ENCODE data around the gene ATP5F1D. TPM values are rescaled to one million over a fixed set of nuclear protein-coding genes. Genes with fewer than 3 reads are reported as not detected.

ATP5F1D gene
- total and polyA plus RNA-seq, 2 of the 13 experiments (the other 11 are each of a cell fraction or from before 2014, with no cell fraction given): 39.4 to 78.7 TPM

DNA sequence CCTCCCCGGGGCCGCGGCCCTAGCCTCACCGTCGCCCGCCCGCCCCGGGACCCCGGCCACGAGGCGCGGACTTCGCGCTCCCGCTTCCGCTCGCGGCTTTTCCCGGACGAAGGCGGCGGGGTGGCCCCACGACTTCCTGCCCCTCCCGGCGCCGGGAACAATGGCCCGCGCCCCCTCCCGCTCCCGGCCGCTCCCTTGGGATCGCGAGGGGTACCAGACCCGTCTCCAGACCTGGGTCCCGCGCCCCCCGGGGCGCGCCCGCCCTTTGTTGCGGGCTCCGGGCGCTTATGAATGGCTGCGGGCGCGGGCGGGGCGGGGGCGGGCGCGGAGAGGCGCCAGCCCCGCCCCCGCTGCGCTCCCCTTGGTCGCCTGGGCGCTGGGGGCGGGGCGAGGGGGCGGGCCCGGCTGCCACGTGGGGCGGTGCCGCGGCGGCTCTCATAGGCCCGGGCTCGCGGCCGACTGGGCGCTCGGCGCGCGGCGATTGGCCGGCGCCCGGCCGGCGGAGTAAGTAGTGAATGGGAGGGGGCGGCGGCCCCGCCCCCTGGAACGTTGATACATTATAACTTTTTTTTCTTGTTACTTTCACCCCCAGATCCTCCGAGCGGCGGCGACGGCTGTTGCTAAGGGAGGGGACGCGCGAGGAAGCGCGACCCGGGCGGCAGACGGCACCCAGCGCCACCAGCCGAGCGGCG, 7.9 kb downstream of the ATP5F1D start (continued):
- TF ChIP-seq, protein P1, sequence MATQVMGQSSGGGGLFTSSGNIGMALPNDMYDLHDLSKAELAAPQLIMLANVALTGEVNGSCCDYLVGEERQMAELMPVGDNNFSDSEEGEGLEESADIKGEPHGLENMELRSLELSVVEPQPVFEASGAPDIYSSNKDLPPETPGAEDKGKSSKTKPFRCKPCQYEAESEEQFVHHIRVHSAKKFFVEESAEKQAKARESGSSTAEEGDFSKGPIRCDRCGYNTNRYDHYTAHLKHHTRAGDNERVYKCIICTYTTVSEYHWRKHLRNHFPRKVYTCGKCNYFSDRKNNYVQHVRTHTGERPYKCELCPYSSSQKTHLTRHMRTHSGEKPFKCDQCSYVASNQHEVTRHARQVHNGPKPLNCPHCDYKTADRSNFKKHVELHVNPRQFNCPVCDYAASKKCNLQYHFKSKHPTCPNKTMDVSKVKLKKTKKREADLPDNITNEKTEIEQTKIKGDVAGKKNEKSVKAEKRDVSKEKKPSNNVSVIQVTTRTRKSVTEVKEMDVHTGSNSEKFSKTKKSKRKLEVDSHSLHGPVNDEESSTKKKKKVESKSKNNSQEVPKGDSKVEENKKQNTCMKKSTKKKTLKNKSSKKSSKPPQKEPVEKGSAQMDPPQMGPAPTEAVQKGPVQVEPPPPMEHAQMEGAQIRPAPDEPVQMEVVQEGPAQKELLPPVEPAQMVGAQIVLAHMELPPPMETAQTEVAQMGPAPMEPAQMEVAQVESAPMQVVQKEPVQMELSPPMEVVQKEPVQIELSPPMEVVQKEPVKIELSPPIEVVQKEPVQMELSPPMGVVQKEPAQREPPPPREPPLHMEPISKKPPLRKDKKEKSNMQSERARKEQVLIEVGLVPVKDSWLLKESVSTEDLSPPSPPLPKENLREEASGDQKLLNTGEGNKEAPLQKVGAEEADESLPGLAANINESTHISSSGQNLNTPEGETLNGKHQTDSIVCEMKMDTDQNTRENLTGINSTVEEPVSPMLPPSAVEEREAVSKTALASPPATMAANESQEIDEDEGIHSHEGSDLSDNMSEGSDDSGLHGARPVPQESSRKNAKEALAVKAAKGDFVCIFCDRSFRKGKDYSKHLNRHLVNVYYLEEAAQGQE (IDR thresholded peaks at IDR 0.05; ENCODE audit: borderline replicate concordance in 1 of 2, low read depth in 1 of 2, low read length in 2 of 2): peak in 1 of 2 experiments; percentile 41; a peak in 1 of 4 replicates
- 0 out of 2 replicates have a peak, but pooled peaks have one; percentile 66 for TF ChIP-seq ZNF562 (CRISPR knock-in tag; IDR thresholded peaks at IDR 0.05; ENCODE audit: borderline replicate concordance)
- peak; percentile 30; the same call in 1 of the 2 replicates for TF ChIP-seq ZNF501 (CRISPR knock-in tag; IDR thresholded peaks at IDR 0.05)
- TF ChIP-seq MIER2 (CRISPR knock-in tag; IDR thresholded peaks at IDR 0.05): no peak
- TF ChIP-seq, protein P2, sequence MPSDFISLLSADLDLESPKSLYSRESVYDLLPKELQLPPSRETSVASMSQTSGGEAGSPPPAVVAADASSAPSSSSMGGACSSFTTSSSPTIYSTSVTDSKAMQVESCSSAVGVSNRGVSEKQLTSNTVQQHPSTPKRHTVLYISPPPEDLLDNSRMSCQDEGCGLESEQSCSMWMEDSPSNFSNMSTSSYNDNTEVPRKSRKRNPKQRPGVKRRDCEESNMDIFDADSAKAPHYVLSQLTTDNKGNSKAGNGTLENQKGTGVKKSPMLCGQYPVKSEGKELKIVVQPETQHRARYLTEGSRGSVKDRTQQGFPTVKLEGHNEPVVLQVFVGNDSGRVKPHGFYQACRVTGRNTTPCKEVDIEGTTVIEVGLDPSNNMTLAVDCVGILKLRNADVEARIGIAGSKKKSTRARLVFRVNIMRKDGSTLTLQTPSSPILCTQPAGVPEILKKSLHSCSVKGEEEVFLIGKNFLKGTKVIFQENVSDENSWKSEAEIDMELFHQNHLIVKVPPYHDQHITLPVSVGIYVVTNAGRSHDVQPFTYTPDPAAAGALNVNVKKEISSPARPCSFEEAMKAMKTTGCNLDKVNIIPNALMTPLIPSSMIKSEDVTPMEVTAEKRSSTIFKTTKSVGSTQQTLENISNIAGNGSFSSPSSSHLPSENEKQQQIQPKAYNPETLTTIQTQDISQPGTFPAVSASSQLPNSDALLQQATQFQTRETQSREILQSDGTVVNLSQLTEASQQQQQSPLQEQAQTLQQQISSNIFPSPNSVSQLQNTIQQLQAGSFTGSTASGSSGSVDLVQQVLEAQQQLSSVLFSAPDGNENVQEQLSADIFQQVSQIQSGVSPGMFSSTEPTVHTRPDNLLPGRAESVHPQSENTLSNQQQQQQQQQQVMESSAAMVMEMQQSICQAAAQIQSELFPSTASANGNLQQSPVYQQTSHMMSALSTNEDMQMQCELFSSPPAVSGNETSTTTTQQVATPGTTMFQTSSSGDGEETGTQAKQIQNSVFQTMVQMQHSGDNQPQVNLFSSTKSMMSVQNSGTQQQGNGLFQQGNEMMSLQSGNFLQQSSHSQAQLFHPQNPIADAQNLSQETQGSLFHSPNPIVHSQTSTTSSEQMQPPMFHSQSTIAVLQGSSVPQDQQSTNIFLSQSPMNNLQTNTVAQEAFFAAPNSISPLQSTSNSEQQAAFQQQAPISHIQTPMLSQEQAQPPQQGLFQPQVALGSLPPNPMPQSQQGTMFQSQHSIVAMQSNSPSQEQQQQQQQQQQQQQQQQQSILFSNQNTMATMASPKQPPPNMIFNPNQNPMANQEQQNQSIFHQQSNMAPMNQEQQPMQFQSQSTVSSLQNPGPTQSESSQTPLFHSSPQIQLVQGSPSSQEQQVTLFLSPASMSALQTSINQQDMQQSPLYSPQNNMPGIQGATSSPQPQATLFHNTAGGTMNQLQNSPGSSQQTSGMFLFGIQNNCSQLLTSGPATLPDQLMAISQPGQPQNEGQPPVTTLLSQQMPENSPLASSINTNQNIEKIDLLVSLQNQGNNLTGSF (CRISPR knock-in tag; IDR thresholded peaks at IDR 0.05): peak; percentile 56; the same call in 1 of the 2 replicates
- TF ChIP-seq, protein P3, sequence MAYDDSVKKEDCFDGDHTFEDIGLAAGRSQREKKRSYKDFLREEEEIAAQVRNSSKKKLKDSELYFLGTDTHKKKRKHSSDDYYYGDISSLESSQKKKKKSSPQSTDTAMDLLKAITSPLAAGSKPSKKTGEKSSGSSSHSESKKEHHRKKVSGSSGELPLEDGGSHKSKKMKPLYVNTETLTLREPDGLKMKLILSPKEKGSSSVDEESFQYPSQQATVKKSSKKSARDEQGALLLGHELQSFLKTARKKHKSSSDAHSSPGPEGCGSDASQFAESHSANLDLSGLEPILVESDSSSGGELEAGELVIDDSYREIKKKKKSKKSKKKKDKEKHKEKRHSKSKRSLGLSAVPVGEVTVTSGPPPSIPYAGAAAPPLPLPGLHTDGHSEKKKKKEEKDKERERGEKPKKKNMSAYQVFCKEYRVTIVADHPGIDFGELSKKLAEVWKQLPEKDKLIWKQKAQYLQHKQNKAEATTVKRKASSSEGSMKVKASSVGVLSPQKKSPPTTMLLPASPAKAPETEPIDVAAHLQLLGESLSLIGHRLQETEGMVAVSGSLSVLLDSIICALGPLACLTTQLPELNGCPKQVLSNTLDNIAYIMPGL (CRISPR knock-in tag; IDR thresholded peaks at IDR 0.05; ENCODE audit: borderline replicate concordance in 1 of 2, low read depth in 1 of 2): peak in 1 of 2 experiments; percentile 21; a peak in 1 of 4 replicates
- TF ChIP-seq, protein P4, sequence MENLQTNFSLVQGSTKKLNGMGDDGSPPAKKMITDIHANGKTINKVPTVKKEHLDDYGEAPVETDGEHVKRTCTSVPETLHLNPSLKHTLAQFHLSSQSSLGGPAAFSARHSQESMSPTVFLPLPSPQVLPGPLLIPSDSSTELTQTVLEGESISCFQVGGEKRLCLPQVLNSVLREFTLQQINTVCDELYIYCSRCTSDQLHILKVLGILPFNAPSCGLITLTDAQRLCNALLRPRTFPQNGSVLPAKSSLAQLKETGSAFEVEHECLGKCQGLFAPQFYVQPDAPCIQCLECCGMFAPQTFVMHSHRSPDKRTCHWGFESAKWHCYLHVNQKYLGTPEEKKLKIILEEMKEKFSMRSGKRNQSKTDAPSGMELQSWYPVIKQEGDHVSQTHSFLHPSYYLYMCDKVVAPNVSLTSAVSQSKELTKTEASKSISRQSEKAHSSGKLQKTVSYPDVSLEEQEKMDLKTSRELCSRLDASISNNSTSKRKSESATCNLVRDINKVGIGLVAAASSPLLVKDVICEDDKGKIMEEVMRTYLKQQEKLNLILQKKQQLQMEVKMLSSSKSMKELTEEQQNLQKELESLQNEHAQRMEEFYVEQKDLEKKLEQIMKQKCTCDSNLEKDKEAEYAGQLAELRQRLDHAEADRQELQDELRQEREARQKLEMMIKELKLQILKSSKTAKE (CRISPR knock-in tag; IDR thresholded peaks at IDR 0.05; ENCODE audit: borderline replicate concordance): peak; percentile 58; the same call in 1 of the 2 replicates
- no peak for TF ChIP-seq MIXL1 (CRISPR knock-in tag; IDR thresholded peaks at IDR 0.05)
- peak; percentile 53; the same call in 1 of the 2 replicates for TF ChIP-seq HOXD1 (CRISPR knock-in tag; IDR thresholded peaks at IDR 0.05)
- TF ChIP-seq, protein P5, sequence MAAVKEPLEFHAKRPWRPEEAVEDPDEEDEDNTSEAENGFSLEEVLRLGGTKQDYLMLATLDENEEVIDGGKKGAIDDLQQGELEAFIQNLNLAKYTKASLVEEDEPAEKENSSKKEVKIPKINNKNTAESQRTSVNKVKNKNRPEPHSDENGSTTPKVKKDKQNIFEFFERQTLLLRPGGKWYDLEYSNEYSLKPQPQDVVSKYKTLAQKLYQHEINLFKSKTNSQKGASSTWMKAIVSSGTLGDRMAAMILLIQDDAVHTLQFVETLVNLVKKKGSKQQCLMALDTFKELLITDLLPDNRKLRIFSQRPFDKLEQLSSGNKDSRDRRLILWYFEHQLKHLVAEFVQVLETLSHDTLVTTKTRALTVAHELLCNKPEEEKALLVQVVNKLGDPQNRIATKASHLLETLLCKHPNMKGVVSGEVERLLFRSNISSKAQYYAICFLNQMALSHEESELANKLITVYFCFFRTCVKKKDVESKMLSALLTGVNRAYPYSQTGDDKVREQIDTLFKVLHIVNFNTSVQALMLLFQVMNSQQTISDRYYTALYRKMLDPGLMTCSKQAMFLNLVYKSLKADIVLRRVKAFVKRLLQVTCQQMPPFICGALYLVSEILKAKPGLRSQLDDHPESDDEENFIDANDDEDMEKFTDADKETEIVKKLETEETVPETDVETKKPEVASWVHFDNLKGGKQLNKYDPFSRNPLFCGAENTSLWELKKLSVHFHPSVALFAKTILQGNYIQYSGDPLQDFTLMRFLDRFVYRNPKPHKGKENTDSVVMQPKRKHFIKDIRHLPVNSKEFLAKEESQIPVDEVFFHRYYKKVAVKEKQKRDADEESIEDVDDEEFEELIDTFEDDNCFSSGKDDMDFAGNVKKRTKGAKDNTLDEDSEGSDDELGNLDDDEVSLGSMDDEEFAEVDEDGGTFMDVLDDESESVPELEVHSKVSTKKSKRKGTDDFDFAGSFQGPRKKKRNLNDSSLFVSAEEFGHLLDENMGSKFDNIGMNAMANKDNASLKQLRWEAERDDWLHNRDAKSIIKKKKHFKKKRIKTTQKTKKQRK (IDR thresholded peaks at IDR 0.05; ENCODE audit: low read length): no peak

Data from HepG2 (cell line).